Uterus (tissue), 2 donors: ENCODE data around the gene STARD4.
A peak's percentile ranks its signal among the peaks of the same experiment; 100 is the strongest.

Experiments used
- CTCF ChIP-seq, 4 experiments: fragments of 200-600 bp in 2 of 4; fragments of 450-650 bp in 2 of 4; sonication (generic) in 2 of 4; IDR thresholded peaks; one replicate each; pipeline ENCODE4 v1.5.1; 2016 to 2019; ENCODE audit warnings: antibody characterized with exemption in 4 of 4, mild to moderate bottlenecking in 2 of 4, moderate library complexity in 1 of 4
- POLR2A ChIP-seq, 2 donors: fragments of 450-650 bp; IDR thresholded peaks; one replicate each; pipeline ENCODE4 v1.6.1; 2016; ENCODE audit warnings: antibody characterized with exemption in 2 of 2, mild to moderate bottlenecking in 1 of 2, moderate library complexity in 1 of 2

DNA sequence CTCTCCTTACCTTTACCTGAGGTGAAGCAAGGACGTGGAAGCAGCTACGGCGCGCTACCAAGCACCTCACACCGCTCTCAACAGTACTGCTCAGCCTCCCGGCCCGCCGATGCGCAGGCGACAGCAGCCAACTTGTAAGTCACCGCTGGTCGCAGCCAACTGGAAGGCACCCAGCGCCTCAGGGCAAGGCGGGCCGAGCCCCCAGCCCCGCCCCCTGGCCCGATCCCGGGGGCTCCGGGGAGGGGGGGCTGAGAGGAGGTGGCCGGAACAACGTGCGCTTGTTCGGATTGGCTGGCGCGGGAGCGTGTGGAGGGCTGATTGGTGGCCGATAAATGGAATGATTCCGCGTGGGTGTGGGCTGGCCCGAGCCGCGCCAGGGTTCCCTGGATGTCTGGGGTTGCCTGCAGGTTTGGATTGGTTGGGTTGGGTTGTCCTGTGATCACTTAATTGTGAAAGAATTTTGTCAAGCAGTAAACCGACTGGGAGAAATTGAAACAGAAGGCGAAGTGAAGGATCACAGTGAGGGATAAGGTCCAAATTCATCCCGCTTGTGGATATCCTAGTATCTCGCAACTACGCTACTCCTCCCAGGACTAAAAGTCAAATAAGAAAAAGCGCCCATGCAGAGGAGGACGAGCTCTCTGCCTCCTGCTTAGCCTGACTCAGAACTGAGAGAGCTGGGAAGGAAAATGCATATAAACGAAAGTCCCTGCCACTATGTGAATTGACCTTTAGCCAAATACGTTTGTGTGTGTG lies at the start of gene STARD4:
- TF ChIP-seq CTCF (IDR thresholded peaks at IDR 0.05) (no peak), POLR2A (IDR thresholded peaks at IDR 0.05) (peak; percentile 62 to 84)
